Esophagus squamous epithelium (tissue), 4 donors: Measurements from ENCODE around the gene TUBB1.

Source experiments
- POLR2A ChIP-seq, 4 donors: fragments of 450-650 bp; IDR thresholded peaks; one replicate each; pipeline ENCODE4 v1.6.1; 2017; ENCODE audit warnings: antibody characterized with exemption in 4 of 4, mild to moderate bottlenecking in 4 of 4, moderate library complexity in 3 of 4
- TF ChIP-seq, protein P1 (sequence below), 6 experiments: fragments of 450-650 bp in 4 of 6; fragments of 200-600 bp in 2 of 6; sonication (generic) in 2 of 6; IDR thresholded peaks; one replicate each; pipeline ENCODE4 v1.5.1; 2016 to 2019; ENCODE audit warnings: antibody characterized with exemption in 6 of 6, mild to moderate bottlenecking in 4 of 6, moderate library complexity in 4 of 6

DNA sequence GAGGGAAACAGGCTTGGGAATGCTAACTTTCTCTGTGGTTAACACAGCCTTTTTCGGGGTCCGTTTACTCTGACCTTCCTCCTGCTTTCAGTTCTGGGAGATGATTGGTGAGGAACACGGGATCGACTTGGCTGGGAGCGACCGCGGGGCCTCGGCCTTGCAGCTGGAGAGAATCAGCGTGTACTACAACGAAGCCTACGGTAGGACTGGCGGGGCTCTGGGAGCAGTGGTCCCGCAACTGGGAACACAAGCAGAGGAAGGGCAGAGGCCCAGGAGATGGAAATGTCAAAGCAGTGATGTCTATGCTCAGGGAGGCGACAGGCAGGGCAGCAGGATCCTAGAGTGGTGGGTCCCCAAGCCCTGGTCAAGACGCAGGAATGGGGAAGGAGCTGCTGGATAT, 3.5 kb downstream of the TUBB1 start:
- TF ChIP-seq, protein P1, sequence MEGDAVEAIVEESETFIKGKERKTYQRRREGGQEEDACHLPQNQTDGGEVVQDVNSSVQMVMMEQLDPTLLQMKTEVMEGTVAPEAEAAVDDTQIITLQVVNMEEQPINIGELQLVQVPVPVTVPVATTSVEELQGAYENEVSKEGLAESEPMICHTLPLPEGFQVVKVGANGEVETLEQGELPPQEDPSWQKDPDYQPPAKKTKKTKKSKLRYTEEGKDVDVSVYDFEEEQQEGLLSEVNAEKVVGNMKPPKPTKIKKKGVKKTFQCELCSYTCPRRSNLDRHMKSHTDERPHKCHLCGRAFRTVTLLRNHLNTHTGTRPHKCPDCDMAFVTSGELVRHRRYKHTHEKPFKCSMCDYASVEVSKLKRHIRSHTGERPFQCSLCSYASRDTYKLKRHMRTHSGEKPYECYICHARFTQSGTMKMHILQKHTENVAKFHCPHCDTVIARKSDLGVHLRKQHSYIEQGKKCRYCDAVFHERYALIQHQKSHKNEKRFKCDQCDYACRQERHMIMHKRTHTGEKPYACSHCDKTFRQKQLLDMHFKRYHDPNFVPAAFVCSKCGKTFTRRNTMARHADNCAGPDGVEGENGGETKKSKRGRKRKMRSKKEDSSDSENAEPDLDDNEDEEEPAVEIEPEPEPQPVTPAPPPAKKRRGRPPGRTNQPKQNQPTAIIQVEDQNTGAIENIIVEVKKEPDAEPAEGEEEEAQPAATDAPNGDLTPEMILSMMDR (IDR thresholded peaks at IDR 0.05) = no peak
- no peak for TF ChIP-seq POLR2A (IDR thresholded peaks at IDR 0.05)
